Peyer's patch (tissue), 4 donors: ENCODE results near the gene C1GALT1. TPM values are rescaled to one million over a fixed set of nuclear protein-coding genes. Genes with fewer than 3 reads are reported as not detected.

ENCODE experiments used
- DNase-seq, 3 donors: peaks; one replicate each; pipeline ENCODE4 v3.0.0-alpha.2; 2017 to 2019
- H3K27ac ChIP-seq, 4 donors: fragments of 200-600 bp; sonication (generic); one replicate each; pipeline ENCODE4 v1.5.1; 2016 to 2019
- H3K27me3 ChIP-seq, 2 donors: fragments of 200-600 bp; sonication (generic); one replicate each; pipeline ENCODE4 v1.5.1; 2019
- H3K36me3 ChIP-seq, 3 donors: fragments of 200-600 bp; sonication (generic); one replicate each; pipeline ENCODE4 v1.5.1; 2016 to 2019
- H3K4me1 ChIP-seq, 4 donors: fragments of 200-600 bp; sonication (generic); one replicate each; pipeline ENCODE4 v1.5.1; 2016 to 2019
- H3K4me3 ChIP-seq, 4 donors: fragments of 200-600 bp; sonication (generic); 1 replicate in 3 of 4; 2 replicates in 1 of 4; pipeline ENCODE4 v1.5.1; 2016 to 2019; ENCODE audit warnings: mild to moderate bottlenecking in 1 of 4
- H3K9me3 ChIP-seq, 4 donors: fragments of 200-600 bp; sonication (generic); one replicate each; pipeline ENCODE4 v1.5.1; 2016 to 2019; ENCODE audit warnings: mild to moderate bottlenecking in 1 of 4
- CTCF ChIP-seq, 6 experiments: fragments of 450-650 bp in 4 of 6; fragments of 200-600 bp in 2 of 6; sonication (generic) in 1 of 6; IDR thresholded peaks; one replicate each; pipeline ENCODE4 v1.5.1; 2017 to 2019; ENCODE audit warnings: antibody characterized with exemption in 6 of 6, mild to moderate bottlenecking in 3 of 6, moderate library complexity in 1 of 6
- POLR2A ChIP-seq, 2 donors: fragments of 450-650 bp; IDR thresholded peaks; one replicate each; pipeline ENCODE4 v1.5.1; 2017; ENCODE audit warnings: antibody characterized with exemption in 2 of 2, mild to moderate bottlenecking in 2 of 2, moderate library complexity in 2 of 2
- total RNA-seq, 4 donors: library from RNA; depleted of rRNA; stranded (reverse); fragments of >200 nt; gene quantifications; one replicate each; pipeline ENCODE4 v1.1.0, GENCODE V29; 2016

Gene C1GALT1
- total RNA-seq, 4 donors from 2014 or later = 23.1 to 63.3 (median 34.8) TPM

- H3K27ac ChIP-seq = no peak overlapping the region
- no peaks in the 10 kb centered on the region for H3K9me3 ChIP-seq
- H3K4me3 ChIP-seq = no peak overlapping the region
- TF ChIP-seq CTCF (IDR thresholded peaks at IDR 0.05) (no peak), POLR2A (IDR thresholded peaks at IDR 0.05) (no peak)
- no peaks in the 10 kb centered on the region for H3K36me3 ChIP-seq
- H3K4me1 ChIP-seq = no peaks in the 10 kb centered on the region
- no peak for DNase-seq
- H3K27me3 ChIP-seq = no peaks in the 10 kb centered on the region
These were observed 112.6 kb downstream of the C1GALT1 start for GRCh38 chr7:7294911-7295310.
